Epithelial cell of proximal tubule (primary cell): ENCODE results near the gene EDARADD. TPM values are rescaled to one million over a fixed set of nuclear protein-coding genes. Genes with fewer than 3 reads are reported as not detected.

Experiments used
- DNase-seq: peaks from one replicate; pipeline ENCODE4 v3.0.0-alpha.2; 2011; ENCODE audit warnings: low read depth
- H3K4me3 ChIP-seq: 2 replicates; pipeline ENCODE4 v1.5.1; 2011; ENCODE audit warnings: low read depth, mild to moderate bottlenecking, low read length
- CTCF ChIP-seq: conservative IDR thresholded peaks from 2 replicates; pipeline ENCODE4 v1.5.1; 2012; ENCODE audit warnings: low read depth, mild to moderate bottlenecking, low read length
- total RNA-seq: library from RNA; depleted of rRNA; stranded (reverse); fragments of >200 nt; gene quantifications from 2 replicates; pipeline ENCODE4 v1.2.3, GENCODE V29; 2015

Gene EDARADD
- total RNA-seq, 1 donor from 2014 or later = 1.1 TPM

DNA sequence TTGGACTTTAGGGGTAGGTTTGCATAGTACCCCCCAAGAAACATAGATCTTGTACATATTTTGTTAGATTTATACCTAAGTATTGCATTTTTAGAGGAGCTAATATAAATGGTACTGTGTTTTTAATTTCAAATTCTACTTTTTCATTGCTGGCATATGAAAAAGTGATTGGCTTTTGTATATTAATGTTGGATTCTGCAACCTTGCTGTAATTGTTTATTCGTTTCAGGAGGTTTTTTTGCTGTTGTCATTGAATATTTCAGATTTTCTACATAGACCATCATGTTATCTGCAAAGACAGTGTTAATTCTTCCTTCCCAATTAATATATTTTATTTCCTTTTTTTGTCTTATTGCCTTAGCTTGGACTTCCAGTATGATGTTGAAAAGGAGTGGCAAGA, 23.0 kb upstream of the EDARADD start:
- no peak for TF ChIP-seq CTCF
- no peak overlapping the region for H3K4me3 ChIP-seq
- DNase-seq = no peak

GRCh38 chr1:236377832-236378535, 16.1 kb upstream of the EDARADD start:
- no peak for DNase-seq
- H3K4me3 ChIP-seq = no peak overlapping the region
- TF ChIP-seq CTCF = no peak

- DNase-seq = no peak
- no peak overlapping the region for H3K4me3 ChIP-seq
- no peak for TF ChIP-seq CTCF
These were observed 12.4 kb upstream of the EDARADD start for GRCh38 chr1:236381565-236382158.

- no peak overlapping the region for H3K4me3 ChIP-seq
- TF ChIP-seq CTCF = no peak
- DNase-seq = no peak
These were observed 5.8 kb upstream of the EDARADD start for GRCh38 chr1:236388332-236388731.

- no peak for TF ChIP-seq CTCF
- no peak for DNase-seq
- H3K4me3 ChIP-seq = no peak overlapping the region
These were observed 4.8 kb upstream of the EDARADD start for GRCh38 chr1:236389253-236389652.

DNA sequence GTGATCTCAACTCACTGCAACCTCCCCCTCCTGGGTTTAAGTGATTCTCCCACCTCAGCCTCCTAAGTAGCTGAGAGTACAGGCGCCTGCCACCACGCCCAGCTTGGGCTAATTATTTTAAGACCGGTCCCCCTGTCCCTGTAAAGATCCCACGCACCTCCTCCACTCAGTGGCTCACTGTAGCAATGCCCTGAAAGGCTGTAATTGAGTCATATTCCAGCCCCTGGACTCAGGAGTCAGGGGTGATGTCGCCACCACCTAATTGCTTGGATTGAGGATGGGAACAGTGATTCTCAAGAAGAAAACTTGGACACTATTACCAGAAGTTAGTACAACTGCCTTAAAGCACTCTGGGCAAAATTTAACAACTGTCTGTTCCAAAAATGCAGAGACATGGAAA, 3.1 kb upstream of the EDARADD start:
- DNase-seq = no peak

More for the DNA sequence above, 3.1 kb upstream of the EDARADD start:
- no peak overlapping the region for H3K4me3 ChIP-seq
- TF ChIP-seq CTCF = no peak
